HUES6 (cell line): ENCODE measurements around the gene USP9X.
"Not testable (repeated sequence)": the region's sequence is repeated elsewhere in the genome, so short reads cannot be mapped to it uniquely, and the experiment has no call there.

ENCODE experiments used
- H3K27ac ChIP-seq: 2 replicates; pipeline ENCODE4 v1.7.0; 2013; ENCODE audit warnings: low read depth, mild to moderate bottlenecking, low read length, inconsistent platforms
- H3K27me3 ChIP-seq: 2 replicates; pipeline ENCODE4 v1.6.1; 2013; ENCODE audit warnings: low read length; ENCODE audit not compliant: control insufficient read depth, insufficient read depth
- H3K36me3 ChIP-seq: 2 replicates; pipeline ENCODE4 v1.6.1; 2013; ENCODE audit warnings: low read length; ENCODE audit not compliant: control insufficient read depth, insufficient read depth
- H3K4me1 ChIP-seq: 2 replicates; pipeline ENCODE4 v1.6.1; 2013; ENCODE audit warnings: low read length; ENCODE audit not compliant: control insufficient read depth, insufficient read depth
- H3K4me3 ChIP-seq: 2 replicates; pipeline ENCODE4 v1.5.1; 2013; ENCODE audit warnings: low read depth, low read length
- H3K9ac ChIP-seq: one replicate; pipeline ENCODE4 v1.6.1; 2013; ENCODE audit warnings: mild to moderate bottlenecking, low read length
- H3K9me3 ChIP-seq: 2 replicates; pipeline ENCODE4 v1.6.1; 2013; ENCODE audit warnings: low read depth, low read length; ENCODE audit not compliant: control insufficient read depth, insufficient read depth

Gene USP9X

GRCh38 chrX:41189156-41189555, 103.9 kb downstream of the USP9X start:
- Histone ChIP-seq H3K4me3 (no peak overlapping the region), H3K9ac (no peak overlapping the region), H3K9me3 (no peaks in the 10 kb centered on the region; the same call in 1 of the 2 replicates), H3K27me3 (no peaks in the 10 kb centered on the region), H3K36me3 (peaks cover 95% of the 10 kb centered on the region), H3K4me1 (no peaks in the 10 kb centered on the region), H3K27ac (no peak overlapping the region)

- H3K4me3 ChIP-seq = no peak overlapping the region
- H3K27me3 ChIP-seq = no peaks in the 10 kb centered on the region
- H3K9me3 ChIP-seq = no peaks in the 10 kb centered on the region; the same call in 1 of the 2 replicates
- no peak overlapping the region for H3K27ac ChIP-seq
- H3K4me1 ChIP-seq = no peaks in the 10 kb centered on the region
- peaks cover 95% of the 10 kb centered on the region for H3K36me3 ChIP-seq
- H3K9ac ChIP-seq = no peak overlapping the region
Measured at GRCh38 chrX:41192880-41193279, 107.6 kb downstream of the USP9X start.

GRCh38 chrX:41198410-41198809, 113.2 kb downstream of the USP9X start:
- peaks cover 93% of the 10 kb centered on the region for H3K36me3 ChIP-seq
- no peak overlapping the region for H3K4me3 ChIP-seq
- H3K4me1 ChIP-seq = no peaks in the 10 kb centered on the region
- H3K27me3 ChIP-seq = no peaks in the 10 kb centered on the region
- H3K27ac ChIP-seq = no peak overlapping the region
- H3K9ac ChIP-seq = no peak overlapping the region
- no peaks in the 10 kb centered on the region for H3K9me3 ChIP-seq

GRCh38 chrX:41200785-41201184, 115.5 kb downstream of the USP9X start:
- Histone ChIP-seq H3K4me3 (no peak overlapping the region), H3K27ac (no peak overlapping the region), H3K9ac (no peak overlapping the region), H3K4me1 (no peaks in the 10 kb centered on the region), H3K9me3 (no peaks in the 10 kb centered on the region), H3K36me3 (peaks cover 95% of the 10 kb centered on the region), H3K27me3 (no peaks in the 10 kb centered on the region)

- H3K9ac ChIP-seq = no peak overlapping the region
- peaks cover 84% of the 10 kb centered on the region for H3K36me3 ChIP-seq
- H3K27me3 ChIP-seq = no peaks in the 10 kb centered on the region
- H3K9me3 ChIP-seq = no peaks in the 10 kb centered on the region
- H3K4me1 ChIP-seq = no peaks in the 10 kb centered on the region
- no peak overlapping the region for H3K27ac ChIP-seq
- H3K4me3 ChIP-seq = no peak overlapping the region
Measured at GRCh38 chrX:41209853-41210252, 124.6 kb downstream of the USP9X start.

GRCh38 chrX:41224605-41225004, 139.4 kb downstream of the USP9X start:
- no peak overlapping the region for H3K4me3 ChIP-seq
- H3K27ac ChIP-seq = no peak overlapping the region
- no peaks in the 10 kb centered on the region; the same call in 1 of the 2 replicates for H3K9me3 ChIP-seq
- H3K9ac ChIP-seq = no peak overlapping the region
- peaks cover 90% of the 10 kb centered on the region for H3K36me3 ChIP-seq
- H3K4me1 ChIP-seq = no peaks in the 10 kb centered on the region
- H3K27me3 ChIP-seq = no peaks in the 10 kb centered on the region

GRCh38 chrX:41233988-41234387, 148.7 kb downstream of the USP9X start:
- H3K4me1 ChIP-seq = no peaks in the 10 kb centered on the region
- no peak overlapping the region for H3K27ac ChIP-seq
- peaks cover 46% of the 10 kb centered on the region for H3K36me3 ChIP-seq
- no peaks in the 10 kb centered on the region for H3K27me3 ChIP-seq
- H3K4me3 ChIP-seq = no peak overlapping the region
- H3K9me3 ChIP-seq = no peaks in the 10 kb centered on the region; the same call in 1 of the 2 replicates
- H3K9ac ChIP-seq = no peak overlapping the region

GRCh38 chrX:41234471-41234870, 149.2 kb downstream of the USP9X start:
- not testable (repeated sequence) for H3K9me3 ChIP-seq, H3K4me3 ChIP-seq, H3K27ac ChIP-seq, H3K27me3 ChIP-seq, H3K9ac ChIP-seq, H3K4me1 ChIP-seq
- H3K36me3 ChIP-seq = peaks cover 41% of the 10 kb centered on the region

- no peak overlapping the region for H3K9ac ChIP-seq
Measured at GRCh38 chrX:41234962-41235361, 149.7 kb downstream of the USP9X start.

GRCh38 chrX:41236629-41237028, 151.4 kb downstream of the USP9X start:
- Histone ChIP-seq H3K4me3 (no peak overlapping the region), H3K36me3 (peaks cover 21% of the 10 kb centered on the region), H3K27ac (no peak overlapping the region), H3K9me3 (no peaks in the 10 kb centered on the region; the same call in 1 of the 2 replicates), H3K27me3 (no peaks in the 10 kb centered on the region), H3K4me1 (no peaks in the 10 kb centered on the region), H3K9ac (no peak overlapping the region)

More at GRCh38 chrX:41234962-41235361, 149.7 kb downstream of the USP9X start:
- H3K4me1 ChIP-seq = no peaks in the 10 kb centered on the region
- peaks cover 36% of the 10 kb centered on the region for H3K36me3 ChIP-seq
- no peak overlapping the region for H3K27ac ChIP-seq
- H3K27me3 ChIP-seq = no peaks in the 10 kb centered on the region
- H3K9me3 ChIP-seq = no peaks in the 10 kb centered on the region; the same call in 1 of the 2 replicates
- H3K4me3 ChIP-seq = no peak overlapping the region

GRCh38 chrX:41240509-41240908, 155.3 kb downstream of the USP9X start:
- H3K4me3 ChIP-seq = no peak overlapping the region
- no peaks in the 10 kb centered on the region for H3K36me3 ChIP-seq
- no peak overlapping the region for H3K27ac ChIP-seq
- no peaks in the 10 kb centered on the region for H3K27me3 ChIP-seq
- no peaks in the 10 kb centered on the region for H3K4me1 ChIP-seq
- no peak overlapping the region for H3K9ac ChIP-seq
- no peaks in the 10 kb centered on the region; the same call in 1 of the 2 replicates for H3K9me3 ChIP-seq

GRCh38 chrX:41241962-41242361, 156.7 kb downstream of the USP9X start:
- H3K9me3 ChIP-seq = no peaks in the 10 kb centered on the region; the same call in 1 of the 2 replicates
- H3K9ac ChIP-seq = no peak overlapping the region
- H3K36me3 ChIP-seq = no peaks in the 10 kb centered on the region
- no peaks in the 10 kb centered on the region for H3K4me1 ChIP-seq
- H3K27me3 ChIP-seq = no peaks in the 10 kb centered on the region
- no peak overlapping the region for H3K27ac ChIP-seq
- no peak overlapping the region for H3K4me3 ChIP-seq
